ENCODE results near the gene VPS51.

GRCh38 chr11:65125197-65126056, 29.4 kb downstream of the VPS51 start:
- TF ChIP-seq POLR2A (IDR thresholded peaks at IDR 0.05; ENCODE audit: low read length) = no peak
- no peak for TF ChIP-seq GATA1 (IDR thresholded peaks at IDR 0.05; ENCODE audit: low read depth, low read length)
